H9 (cell line): ENCODE measurements around the gene NUBPL. TPM values are rescaled to one million over a fixed set of nuclear protein-coding genes. Genes with fewer than 3 reads are reported as not detected.

Experiments
- DNase-seq: peaks from one replicate; pipeline ENCODE4 v3.0.0-alpha.2; 2017
- H2AFZ ChIP-seq: one replicate; pipeline ENCODE4 v1.6.1; 2013; ENCODE audit warnings: mild to moderate bottlenecking, low read length, control low read depth, moderate library complexity
- H2AK5ac ChIP-seq: 2 replicates; pipeline ENCODE4 v1.6.1; 2013; ENCODE audit warnings: low read length, control low read depth, mixed read lengths; ENCODE audit not compliant: insufficient read length
- H2BK120ac ChIP-seq: one replicate; pipeline ENCODE4 v1.6.1; 2013; ENCODE audit warnings: low read depth, mild to moderate bottlenecking, low read length, control low read depth, inconsistent platforms; ENCODE audit not compliant: poor library complexity, severe bottlenecking
- H2BK12ac ChIP-seq: 2 replicates; pipeline ENCODE4 v1.6.1; 2013; ENCODE audit warnings: low read length, control low read depth, mixed read lengths, low read depth; ENCODE audit not compliant: insufficient read length
- H2BK15ac ChIP-seq: 2 replicates; pipeline ENCODE4 v1.6.1; 2013; ENCODE audit warnings: low read depth, low read length, control low read depth
- H2BK20ac ChIP-seq: one replicate; pipeline ENCODE4 v1.6.1; 2013; ENCODE audit warnings: low read depth, mild to moderate bottlenecking, low read length, control low read depth, inconsistent platforms; ENCODE audit not compliant: poor library complexity, severe bottlenecking
- H2BK5ac ChIP-seq: 2 replicates; pipeline ENCODE4 v1.6.1; 2013; ENCODE audit warnings: low read length, control low read depth, mixed read lengths; ENCODE audit not compliant: insufficient read length
- H3K14ac ChIP-seq: 2 replicates; pipeline ENCODE4 v1.6.1; 2013; ENCODE audit warnings: low read length, control low read depth; ENCODE audit not compliant: insufficient read depth
- H3K18ac ChIP-seq: 2 replicates; pipeline ENCODE4 v1.6.1; 2013; ENCODE audit warnings: low read depth, mild to moderate bottlenecking, mixed read lengths, low read length, control low read depth; ENCODE audit not compliant: insufficient read length
- H3K23ac ChIP-seq: 2 replicates; pipeline ENCODE4 v1.6.1; 2013; ENCODE audit warnings: low read length, control low read depth, mixed read lengths, low read depth; ENCODE audit not compliant: insufficient read length
- H3K23me2 ChIP-seq: 2 replicates; pipeline ENCODE4 v1.6.1; 2013; ENCODE audit warnings: low read depth, mild to moderate bottlenecking, mixed read lengths, low read length, control low read depth; ENCODE audit not compliant: insufficient read length, poor library complexity, severe bottlenecking
- H3K27ac ChIP-seq: 2 replicates; pipeline ENCODE4 v1.5.1; 2013; ENCODE audit warnings: low read length, control low read depth, mixed read lengths, low read depth; ENCODE audit not compliant: insufficient read length
- H3K27me3 ChIP-seq: 2 replicates; pipeline ENCODE4 v1.6.1; 2013; ENCODE audit warnings: low read length, control low read depth, inconsistent platforms; ENCODE audit not compliant: insufficient read depth
- H3K4ac ChIP-seq: 2 replicates; pipeline ENCODE4 v1.6.1; 2013; ENCODE audit warnings: low read depth, mild to moderate bottlenecking, control low read depth, inconsistent platforms, low read length, moderate library complexity
- H3K4me1 ChIP-seq: 2 replicates; pipeline ENCODE4 v1.6.1; 2013; ENCODE audit warnings: low read length, control low read depth, inconsistent platforms; ENCODE audit not compliant: insufficient read depth
- H3K4me2 ChIP-seq: 2 replicates; pipeline ENCODE4 v1.6.1; 2013; ENCODE audit warnings: low read length, control low read depth, mixed read lengths; ENCODE audit not compliant: insufficient read length, insufficient read depth
- H3K56ac ChIP-seq: 2 replicates; pipeline ENCODE4 v1.6.1; 2013; ENCODE audit warnings: low read depth, mild to moderate bottlenecking, mixed read lengths, low read length, control low read depth; ENCODE audit not compliant: insufficient read length
- H3K79me1 ChIP-seq: 2 replicates; pipeline ENCODE4 v1.6.1; 2013; ENCODE audit warnings: low read depth, mild to moderate bottlenecking, moderate library complexity, low read length, control low read depth, inconsistent platforms; ENCODE audit not compliant: insufficient read depth, poor library complexity, severe bottlenecking
- H3K79me2 ChIP-seq: 2 replicates; pipeline ENCODE4 v1.6.1; 2013; ENCODE audit warnings: low read length, control low read depth, inconsistent platforms; ENCODE audit not compliant: insufficient read depth
- H3K9ac ChIP-seq: 2 replicates; pipeline ENCODE4 v1.6.1; 2013; ENCODE audit warnings: low read length, control low read depth, mixed read lengths; ENCODE audit not compliant: insufficient read length; ENCODE audit errors: extremely low read depth
- H3K9me3 ChIP-seq: one replicate; pipeline ENCODE4 v1.6.1; 2013; ENCODE audit warnings: low read depth, low read length, inconsistent platforms; ENCODE audit not compliant: control insufficient read depth
- H3T11ph ChIP-seq: one replicate; pipeline ENCODE4 v1.6.1; 2013; ENCODE audit warnings: mild to moderate bottlenecking, low read length, control low read depth, inconsistent platforms
- H4K20me1 ChIP-seq: one replicate; pipeline ENCODE4 v1.6.1; 2013; ENCODE audit not compliant: control insufficient read depth, insufficient read length, insufficient read depth
- H4K5ac ChIP-seq: 2 replicates; pipeline ENCODE4 v1.6.1; 2013; ENCODE audit warnings: low read depth, mild to moderate bottlenecking, mixed read lengths, low read length, control low read depth; ENCODE audit not compliant: insufficient read length
- H4K8ac ChIP-seq: replicated peaks from 2 replicates; pipeline ENCODE4 v1.6.1; 2013; ENCODE audit warnings: low read length, control low read depth, mixed read lengths, low read depth; ENCODE audit not compliant: insufficient read length
- H4K91ac ChIP-seq: 2 replicates; pipeline ENCODE4 v1.6.1; 2013; ENCODE audit warnings: low read depth, mild to moderate bottlenecking, moderate library complexity, mixed read lengths, low read length, control low read depth; ENCODE audit not compliant: insufficient read length
- H3K27ac Mint-ChIP-seq, 3 experiments: 2 replicates in 2 of 3; 3 replicates in 1 of 3; pipeline ENCODE4 v1.8.0; 2020 to 2021; ENCODE audit warnings: mixed read lengths in 3 of 3, mild to moderate bottlenecking in 1 of 3, moderate library complexity in 1 of 3
- H3K27me3 Mint-ChIP-seq: 2 replicates; pipeline ENCODE4 v1.8.0; 2021; ENCODE audit warnings: low read depth, mild to moderate bottlenecking, moderate library complexity, mixed read lengths
- H3K36me3 Mint-ChIP-seq, 3 experiments: 2 replicates in 2 of 3; 3 replicates in 1 of 3; pipeline ENCODE4 v1.8.0; 2020 to 2021; ENCODE audit warnings: low read depth in 3 of 3, mixed read lengths in 3 of 3; ENCODE audit not compliant: insufficient read depth in 1 of 3
- H3K4me1 Mint-ChIP-seq, 2 experiments: 2 replicates each; pipeline ENCODE4 v1.8.0; 2020; ENCODE audit warnings: mixed read lengths in 2 of 2
- H3K4me3 Mint-ChIP-seq, 2 experiments: 2 replicates in 1 of 2; 3 replicates in 1 of 2; pipeline ENCODE4 v1.8.0; 2020 to 2021; ENCODE audit warnings: mild to moderate bottlenecking in 2 of 2, mixed read lengths in 2 of 2, moderate library complexity in 1 of 2
- H3K9me3 Mint-ChIP-seq, 2 experiments: 2 replicates in 1 of 2; 3 replicates in 1 of 2; pipeline ENCODE4 v1.8.0; 2020; ENCODE audit warnings: mild to moderate bottlenecking in 2 of 2, mixed read lengths in 2 of 2, moderate library complexity in 1 of 2
- CTCF ChIP-seq: fragments of 200-600 bp; sonication (generic); conservative IDR thresholded peaks from 3 replicates; pipeline ENCODE4 v1.8.0; 2021; ENCODE audit warnings: antibody characterized with exemption, mild to moderate bottlenecking
- WGBS: extraction: QIAGEN DNeasy Blood & Tissue Kit; methylation state at CpG from one replicate; pipeline ENCODE4 v1.1.7; 2013; ENCODE audit warnings: missing lambda C conversion rate, low lambda C conversion rate, mixed read lengths; ENCODE audit not compliant: insufficient read length; ENCODE audit errors: extremely low coverage; 5-methylcytosine and 5-hydroxymethylcytosine counted together
- total RNA-seq: library from RNA; stranded (reverse); gene quantifications from 2 replicates; pipeline ENCODE4 v1.2.1, GENCODE V29; 2021

Gene NUBPL
- total RNA-seq, 1 experiment from 2014 or later = 14.8 TPM

- H2BK120ac ChIP-seq = no peak overlapping the region
- WGBS = no CpG with 5 or more reads among the region's 2 CpGs
- H3K27ac Mint-ChIP-seq = no peak overlapping the region
These were observed 10.6 kb upstream of the NUBPL start for GRCh38 chr14:31550589-31550988.

More at GRCh38 chr14:31550589-31550988, 10.6 kb upstream of the NUBPL start:
- Histone ChIP-seq H4K8ac (no peak overlapping the region), H3K79me1 (no peaks in the 10 kb centered on the region), H3K18ac (no peak overlapping the region), H3K4me2 (no peak overlapping the region), H4K91ac (no peak overlapping the region), H3K9ac (no peak overlapping the region), H3K56ac (no peak overlapping the region), H3K79me2 (no peaks in the 10 kb centered on the region), H3K27ac (no peak overlapping the region), H3K23ac (no peak overlapping the region), H3K23me2 (no peaks in the 10 kb centered on the region), H2BK15ac (no peak overlapping the region), H3K14ac (no peak overlapping the region), H3T11ph (no peak overlapping the region), H3K9me3 (no peaks in the 10 kb centered on the region), H3K4ac (no peak overlapping the region), H2AFZ (no peak overlapping the region), H4K20me1 (no peaks in the 10 kb centered on the region), H4K5ac (no peak overlapping the region), H2BK20ac (no peak overlapping the region), H2BK12ac (no peak overlapping the region), H2BK5ac (no peak overlapping the region), H3K27me3 (no peaks in the 10 kb centered on the region), H3K4me1 (no peaks in the 10 kb centered on the region), H2AK5ac (no peak overlapping the region)
- Mint-ChIP-seq H3K9me3 (peaks cover 2 to 4% of the 10 kb centered on the region in 2 experiments; a peak in 2 of 5 replicates), H3K4me3 (no peak overlapping the region), H3K27me3 (peaks cover 15% of the 10 kb centered on the region), H3K36me3 (no peaks in the 10 kb centered on the region), H3K4me1 (no peaks in the 10 kb centered on the region)
- no peak for DNase-seq
- no peak for TF ChIP-seq CTCF
